Esophagus mucosa (tissue), 1 donor: Measurements from ENCODE around the gene ATP6V0C. TPM values are rescaled to one million over a fixed set of nuclear protein-coding genes. Genes with fewer than 3 reads are reported as not detected.
"Not testable (repeated sequence)": the region's sequence is repeated elsewhere in the genome, so short reads cannot be mapped to it uniquely, and the experiment has no call there.

ENCODE experiments used
- ATAC-seq: fragments of 200-7000 bp; cut with Tn5 transposase; one replicate; pipeline ENCODE4 v1.9.1; 2020
- total RNA-seq: library from RNA; stranded (reverse); gene quantifications from one replicate; pipeline ENCODE4 v1.2.4, GENCODE V29; 2023
- donor health status: DM: yes; HTN: yes; CAD: no.

The ATP6V0C gene
- total RNA-seq, 1 donor from 2014 or later: 205 TPM

DNA sequence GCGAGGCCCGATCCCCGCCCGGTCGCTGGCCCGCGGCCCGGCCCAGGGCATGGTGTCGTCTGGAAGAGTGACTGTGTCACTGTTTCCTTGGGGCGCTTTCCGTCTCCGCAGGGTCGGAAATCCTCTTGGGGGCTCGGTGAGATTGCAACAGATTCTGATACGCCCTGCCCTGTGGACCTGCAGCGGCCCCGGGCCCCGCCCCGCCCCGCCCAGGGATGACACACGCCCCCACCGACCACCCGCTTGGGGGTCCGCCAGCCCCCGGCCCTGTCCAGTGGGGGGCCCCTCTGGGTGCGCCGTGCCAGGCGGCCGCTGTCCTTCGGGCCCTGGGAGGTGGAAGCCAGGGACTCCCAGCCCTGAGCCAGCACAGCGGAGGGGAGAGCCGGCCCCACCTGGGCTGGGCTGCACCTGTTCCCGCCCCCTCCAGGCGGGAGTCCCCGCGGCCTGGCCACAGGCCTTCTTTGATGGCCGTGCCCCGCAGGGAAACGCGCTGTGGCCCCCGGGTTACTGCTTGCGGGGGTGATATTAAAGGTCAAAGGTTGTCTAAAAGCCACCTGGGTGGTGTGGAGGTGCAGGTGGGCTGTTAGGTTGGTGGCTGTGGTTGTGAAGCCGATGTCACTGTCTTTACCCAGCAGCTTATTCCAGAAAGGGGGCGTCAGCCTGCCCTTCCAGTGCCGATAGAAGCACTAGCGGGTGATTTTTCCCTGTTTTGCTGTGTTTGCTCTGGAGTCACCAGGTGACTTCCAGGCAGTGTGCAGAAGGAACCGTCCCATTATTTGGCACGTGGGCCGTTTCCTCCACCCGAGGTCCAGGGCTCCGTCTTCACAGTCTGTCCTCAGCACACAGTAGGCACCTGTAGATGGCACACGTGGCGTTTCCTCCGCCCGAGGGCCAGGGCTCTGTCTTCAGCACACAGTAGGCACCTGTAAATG lies 38.1 kb upstream of the ATP6V0C start:
- no peak for ATAC-seq

DNA sequence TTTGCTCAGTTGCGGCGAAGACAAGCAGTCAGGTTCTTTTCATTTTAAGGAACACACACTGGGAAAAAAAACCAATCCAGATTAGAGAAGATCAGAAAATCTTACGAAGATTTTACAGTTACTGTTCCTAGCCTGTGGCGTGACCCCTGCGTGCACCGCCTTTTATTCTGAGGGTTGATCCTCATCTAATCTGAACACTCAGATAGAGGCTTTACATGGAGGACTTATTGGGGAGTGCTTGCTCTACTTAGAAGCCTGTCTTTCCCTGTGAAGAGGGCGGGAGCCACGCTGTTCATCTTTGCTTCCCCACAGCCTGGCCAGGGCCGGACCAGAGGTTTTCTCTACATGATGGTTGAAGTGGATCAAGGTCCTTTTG lies 37.4 kb upstream of the ATP6V0C start:
- ATAC-seq: no peak

DNA sequence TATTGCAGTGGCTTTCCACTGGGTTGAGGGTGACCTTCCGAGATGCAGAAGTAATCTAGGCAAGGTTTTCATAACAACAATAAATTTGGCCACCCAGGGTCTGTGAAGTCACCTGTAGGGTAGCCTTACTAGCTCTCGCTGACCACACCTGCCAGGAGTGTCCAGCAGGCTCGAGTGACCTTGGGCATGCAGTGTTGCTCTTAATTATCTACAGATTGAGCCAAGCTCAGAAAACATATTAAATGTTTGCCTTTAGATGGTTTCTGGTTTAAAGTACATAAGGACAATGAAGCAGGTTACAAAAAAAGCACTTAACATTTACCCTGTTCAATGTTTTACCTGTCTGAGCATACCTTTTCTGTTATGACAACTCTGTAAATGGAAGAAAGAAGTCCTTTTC lies 37.0 kb upstream of the ATP6V0C start:
- no peak for ATAC-seq

DNA sequence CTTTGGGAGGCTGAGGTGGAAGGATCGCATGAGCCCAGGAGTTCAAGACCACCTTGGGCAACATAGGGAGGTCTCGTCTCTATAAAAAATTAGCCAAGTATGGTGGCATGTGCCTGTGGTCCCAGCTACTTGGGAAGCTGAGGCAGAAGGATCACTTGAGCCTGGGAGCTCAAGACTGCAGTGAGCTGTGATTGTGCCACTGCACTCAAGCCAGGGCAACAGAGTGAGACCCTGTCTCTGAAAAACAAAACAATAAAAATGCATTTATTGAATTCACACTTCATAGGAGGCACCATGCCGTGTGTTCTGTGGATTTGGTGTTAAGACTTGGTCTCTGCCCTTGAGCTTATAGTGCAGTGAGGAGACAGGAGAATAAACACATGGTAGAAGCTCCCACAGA lies 36.4 kb upstream of the ATP6V0C start:
- no peak for ATAC-seq

DNA sequence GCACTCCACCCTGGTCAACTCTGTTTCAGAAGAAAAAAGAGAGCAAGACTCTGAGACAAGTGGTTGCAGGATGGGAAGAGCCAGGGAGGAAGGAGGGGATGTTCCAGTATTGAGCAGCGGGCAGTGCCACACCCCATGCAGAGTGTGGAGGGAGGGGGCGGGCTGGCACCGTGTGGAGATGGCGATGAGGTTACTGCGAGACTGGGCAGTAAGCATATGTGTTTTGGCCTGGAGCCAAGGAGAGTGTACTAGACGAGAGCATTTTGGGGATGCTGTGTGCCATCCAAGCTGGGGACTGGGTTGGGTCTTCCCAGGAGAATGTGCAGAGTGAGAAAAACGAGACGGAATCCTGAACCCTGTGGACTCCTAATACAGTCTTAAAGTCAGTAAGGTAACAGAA lies 35.5 kb upstream of the ATP6V0C start:
- ATAC-seq: no peak

DNA sequence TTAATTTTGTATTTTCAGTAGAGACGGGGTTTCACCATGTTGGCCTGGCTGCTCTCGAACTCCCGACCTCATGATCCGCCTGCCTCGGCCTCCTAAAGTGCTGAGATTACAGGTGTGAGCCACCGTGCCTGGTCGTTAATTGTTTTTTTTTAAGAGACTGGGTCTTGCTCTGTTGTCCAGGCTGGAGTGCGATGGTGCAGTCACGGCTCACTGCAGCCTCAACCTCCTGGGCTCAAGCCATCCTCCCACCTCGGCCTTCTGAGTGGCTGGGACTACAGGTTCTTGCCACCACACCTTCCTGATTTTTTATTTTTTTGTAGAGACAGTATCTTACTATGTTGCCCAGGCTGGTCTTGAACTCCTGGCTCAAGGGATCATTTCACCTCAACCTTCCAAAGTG lies 33.8 kb upstream of the ATP6V0C start:
- ATAC-seq: not testable (repeated sequence)

DNA sequence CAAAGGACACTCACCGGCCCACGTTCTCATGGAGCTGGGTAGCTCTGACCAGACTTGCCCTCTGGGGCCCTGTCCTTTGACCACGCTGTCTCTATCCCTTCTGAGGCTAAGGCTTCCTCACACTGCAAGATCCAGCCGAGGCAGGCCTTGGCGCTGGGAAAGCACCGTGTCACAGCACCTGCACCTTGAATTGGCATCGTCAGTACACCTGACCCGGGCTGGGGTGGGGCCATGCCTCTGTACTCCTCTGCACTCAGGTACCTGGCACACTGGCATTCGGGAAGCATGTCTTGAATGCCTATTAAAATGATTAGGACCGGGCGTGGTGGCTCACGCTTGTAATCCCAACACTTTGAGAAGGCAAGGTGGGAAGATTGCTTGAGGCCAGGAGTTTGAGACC lies 32.8 kb upstream of the ATP6V0C start:
- ATAC-seq: peak; percentile 84

DNA sequence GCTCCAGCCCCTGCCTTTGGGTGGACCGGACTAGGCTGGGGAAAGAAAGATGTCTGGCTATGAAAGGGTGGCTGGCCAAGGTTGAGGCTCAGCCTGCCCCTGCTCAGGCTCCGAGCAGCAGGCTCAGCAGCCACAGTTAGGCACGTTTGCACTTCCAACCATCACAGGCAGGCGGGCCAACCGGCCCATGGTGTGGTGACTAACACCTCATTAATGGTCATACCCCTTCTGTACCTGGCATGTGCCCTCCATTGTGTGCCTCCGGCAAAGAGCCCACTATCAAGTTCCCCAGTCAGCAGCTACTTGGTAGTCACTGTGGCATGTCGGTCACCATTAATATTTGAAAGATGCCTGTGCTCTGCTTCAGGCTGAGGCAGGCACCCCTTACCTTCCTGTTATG lies 32.1 kb upstream of the ATP6V0C start:
- ATAC-seq: no peak

DNA sequence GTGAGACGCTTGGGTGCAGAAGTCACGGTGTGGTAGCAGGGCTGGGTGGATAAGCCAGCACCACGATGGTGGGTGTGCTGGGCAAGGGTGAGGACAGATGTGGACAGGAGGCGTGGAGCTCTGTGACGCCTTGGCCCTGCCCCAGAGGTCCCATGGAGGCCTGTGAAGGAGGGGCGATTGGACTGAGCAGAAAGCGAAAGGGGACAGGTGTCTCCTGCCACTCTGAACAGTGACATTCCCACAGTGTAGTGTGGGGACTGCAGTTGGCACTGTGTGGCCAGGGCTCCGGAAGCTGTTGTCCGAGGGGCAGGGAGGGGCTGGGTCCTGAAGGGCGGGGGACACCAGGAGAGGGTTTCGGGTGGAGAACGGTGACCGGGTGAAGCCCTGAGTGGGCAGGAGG lies 31.5 kb upstream of the ATP6V0C start:
- no peak for ATAC-seq

DNA sequence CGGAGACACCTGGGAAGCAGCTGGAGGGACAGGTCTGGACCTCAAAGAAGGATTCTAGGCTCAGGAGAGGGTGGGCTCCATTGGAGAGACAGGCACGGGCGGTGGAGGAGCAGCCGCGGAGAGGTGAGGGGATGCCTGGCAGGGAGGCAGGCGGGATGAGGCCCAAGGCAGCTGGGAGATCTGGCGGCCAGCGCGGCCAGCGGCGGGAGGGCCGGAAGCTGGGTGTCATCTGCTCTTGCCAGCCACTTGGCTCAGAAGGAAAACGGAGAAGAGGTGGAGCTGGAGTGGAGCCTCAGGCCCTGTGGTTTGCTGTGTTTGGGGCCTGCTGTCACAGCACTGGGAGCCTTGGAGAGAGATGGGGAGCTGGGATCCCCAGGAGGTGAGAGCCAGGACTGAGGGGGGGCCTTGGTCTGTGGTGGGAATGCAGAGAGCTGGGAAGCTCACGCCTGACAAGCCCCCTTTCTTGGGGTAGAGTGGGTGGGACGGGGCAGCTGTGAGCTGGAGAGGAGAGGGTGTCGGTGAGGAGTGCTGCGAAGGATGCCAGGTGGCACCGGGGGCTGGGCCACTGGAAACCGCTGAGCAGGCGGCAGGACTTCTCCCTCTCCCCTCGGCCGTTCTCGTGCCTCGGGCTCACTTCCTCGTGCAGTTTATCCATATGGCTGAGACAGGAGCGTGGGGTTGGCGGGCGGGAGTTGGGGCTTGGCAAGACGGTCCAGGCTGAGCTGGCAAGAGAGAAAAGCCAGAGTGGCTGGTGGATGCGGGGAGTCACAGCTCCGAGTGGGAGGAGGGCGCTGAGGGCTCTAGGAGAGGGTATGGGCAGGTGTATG lies 30.8 kb upstream of the ATP6V0C start:
- ATAC-seq: no peak

DNA sequence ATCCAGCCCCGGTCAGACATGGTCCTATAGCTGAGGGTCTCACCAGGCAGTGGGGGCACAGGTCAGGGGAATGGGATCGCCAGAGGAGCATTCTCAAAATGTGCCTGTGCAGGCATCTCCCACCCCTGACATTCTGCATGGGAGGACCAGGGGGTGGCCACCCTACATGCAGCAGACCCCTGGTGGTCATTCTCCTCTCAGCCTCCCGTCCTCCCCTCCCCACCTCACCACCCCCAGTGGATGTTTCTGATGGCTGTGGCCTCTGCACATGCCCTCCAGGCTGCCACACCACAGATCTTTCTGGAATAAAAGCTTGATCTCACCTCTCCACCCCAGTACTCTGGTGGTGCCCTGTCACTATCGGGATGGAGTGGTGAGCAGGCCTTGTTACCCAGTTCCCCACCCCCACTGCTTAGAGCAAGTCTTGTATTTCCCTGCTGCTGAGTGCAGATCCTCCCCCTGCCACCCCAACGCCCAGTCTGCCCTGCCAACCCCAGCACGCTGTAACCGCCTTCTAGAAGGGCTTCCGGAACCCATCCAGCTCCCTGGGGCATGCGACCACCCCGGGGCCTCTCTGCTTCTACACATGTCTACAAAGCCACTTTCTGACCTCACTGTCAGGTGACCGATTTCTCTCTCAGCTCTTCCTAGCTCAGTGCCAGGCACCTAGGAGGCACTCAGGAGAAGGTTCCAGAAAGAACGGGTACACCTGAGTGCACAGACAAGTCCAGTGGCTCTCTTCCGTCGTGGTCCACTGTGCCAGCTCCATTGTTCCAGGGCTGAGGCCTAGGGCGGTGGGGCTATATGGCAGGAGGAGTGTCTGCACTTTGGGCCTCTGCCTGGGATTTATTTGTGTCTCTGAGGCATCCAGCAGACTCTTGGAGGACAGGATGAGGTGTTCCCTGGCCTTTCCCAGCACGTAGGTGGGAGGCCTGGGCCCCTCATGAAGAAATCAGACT lies 29.5 kb upstream of the ATP6V0C start:
- ATAC-seq: no peak

DNA sequence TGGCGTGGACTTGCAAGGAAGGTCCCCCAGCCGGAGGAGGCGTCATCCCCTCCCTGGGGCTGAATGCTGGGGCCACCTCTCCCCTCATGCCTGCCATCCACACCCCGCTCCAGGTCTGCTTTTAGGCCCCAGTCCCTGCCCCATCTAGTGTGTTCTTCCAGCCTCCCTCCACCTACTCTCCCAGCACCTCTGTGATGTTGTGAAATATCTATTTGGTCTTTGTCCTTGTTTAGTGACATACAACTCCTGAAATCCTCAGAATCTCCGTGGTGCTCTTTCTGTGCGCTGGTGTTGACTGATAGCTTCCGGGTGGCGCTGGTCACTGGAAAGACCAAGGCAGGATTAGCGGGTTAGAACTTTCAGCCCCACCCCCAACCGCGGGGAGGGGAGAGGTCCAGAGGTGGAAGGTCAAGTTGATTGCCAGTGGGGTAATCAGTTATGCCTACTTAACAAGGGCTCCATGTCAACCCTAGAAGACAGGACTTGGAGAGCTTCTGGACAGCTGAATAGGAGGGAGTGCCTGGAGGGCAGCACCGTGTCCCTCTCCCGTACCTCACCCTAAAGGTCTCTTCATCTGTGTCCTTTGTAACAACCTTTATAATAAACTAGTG lies 28.7 kb upstream of the ATP6V0C start:
- no peak for ATAC-seq

DNA sequence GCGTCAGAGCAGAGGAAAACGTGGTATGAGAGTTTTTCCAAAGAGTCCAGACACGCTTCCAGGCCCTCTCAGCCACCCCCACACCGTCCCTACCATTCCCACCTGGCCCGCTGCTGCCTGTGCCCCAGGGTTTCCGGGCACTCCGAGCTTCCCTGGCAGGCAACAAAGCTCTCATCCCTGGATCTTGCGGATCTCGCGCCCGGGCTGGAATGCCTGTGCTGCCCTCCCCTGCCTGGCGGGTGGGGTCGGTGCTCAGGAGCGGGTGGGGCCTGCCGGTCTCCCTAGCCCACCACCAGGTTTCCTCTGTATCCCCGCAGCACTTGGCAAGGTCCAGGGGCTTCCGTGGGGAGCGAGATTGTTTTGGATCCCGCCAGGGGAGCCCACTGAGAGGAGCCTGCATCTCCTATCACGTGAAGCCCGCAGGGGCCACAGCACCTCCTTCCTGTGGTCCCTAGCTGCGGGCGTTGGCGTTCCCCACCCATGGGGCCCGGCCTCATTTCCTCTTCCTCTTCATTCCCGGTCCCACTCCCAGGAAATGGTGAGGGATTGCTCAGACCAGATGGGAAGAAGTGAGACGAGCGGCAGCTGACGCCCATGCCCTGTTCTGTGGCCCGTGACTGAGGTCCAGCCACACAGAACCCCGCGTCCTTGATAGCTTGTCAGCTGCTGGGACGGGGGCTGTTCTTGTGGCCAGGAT lies 27.8 kb upstream of the ATP6V0C start:
- no peak for ATAC-seq

DNA sequence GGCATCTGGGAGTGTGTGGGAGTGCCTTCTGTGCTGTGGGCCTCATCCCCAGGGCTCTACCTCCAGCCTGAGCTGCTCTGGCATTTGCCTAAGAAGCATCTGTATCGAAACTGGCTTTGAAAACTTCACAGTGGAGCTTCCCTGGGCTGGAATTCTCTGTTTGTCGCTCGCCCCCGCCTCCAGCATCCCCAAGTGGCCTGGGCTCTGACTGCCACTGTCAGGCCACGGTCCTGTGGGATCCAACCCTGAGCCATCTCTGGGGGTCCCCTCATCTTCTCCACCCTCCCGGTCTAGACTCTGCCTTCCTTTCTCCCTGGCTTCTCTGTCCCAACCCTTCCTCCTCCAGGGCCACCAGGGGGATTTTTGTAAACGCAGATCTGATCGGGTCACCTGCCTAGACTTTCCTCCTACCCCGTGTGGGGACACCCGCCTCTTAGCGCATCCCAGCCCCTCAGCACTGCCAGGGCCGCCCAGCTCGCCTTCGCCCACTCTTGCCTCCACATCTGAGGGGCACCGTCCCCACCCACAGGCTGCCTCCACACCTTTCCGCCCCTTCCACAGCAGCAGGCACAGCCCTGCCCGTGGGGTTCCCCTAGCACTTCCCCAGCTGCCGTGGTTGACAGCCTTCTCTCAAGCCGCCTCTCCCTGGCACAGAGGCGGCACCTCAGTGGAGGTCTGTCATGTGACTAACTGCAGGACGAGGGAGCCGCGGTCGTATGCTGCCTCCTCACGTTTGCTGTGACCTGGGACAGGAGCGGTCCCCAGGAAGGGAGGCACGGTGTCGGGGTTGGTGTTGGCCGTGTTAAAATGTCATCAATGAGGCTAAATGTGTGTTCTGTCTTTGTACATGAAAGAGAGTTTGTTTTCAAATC lies 26.9 kb upstream of the ATP6V0C start:
- ATAC-seq: peak; percentile 75

DNA sequence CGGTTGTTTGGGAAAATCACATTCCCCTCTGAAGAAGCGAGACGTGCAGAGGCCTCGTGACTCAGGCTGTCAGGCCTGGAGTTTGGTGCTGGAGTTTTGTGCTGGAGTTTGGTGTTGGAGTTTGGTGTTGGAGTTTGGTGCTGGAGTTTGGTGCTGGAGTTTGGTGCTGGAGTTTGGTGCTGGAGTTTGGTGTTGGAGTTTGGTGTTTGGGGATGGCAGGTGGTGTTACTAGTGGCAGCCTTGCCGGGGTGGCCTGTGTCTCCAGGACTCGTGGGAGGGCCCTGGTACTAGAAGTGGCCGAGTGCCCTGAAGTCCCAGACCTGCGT lies 26.3 kb upstream of the ATP6V0C start:
- no peak for ATAC-seq

DNA sequence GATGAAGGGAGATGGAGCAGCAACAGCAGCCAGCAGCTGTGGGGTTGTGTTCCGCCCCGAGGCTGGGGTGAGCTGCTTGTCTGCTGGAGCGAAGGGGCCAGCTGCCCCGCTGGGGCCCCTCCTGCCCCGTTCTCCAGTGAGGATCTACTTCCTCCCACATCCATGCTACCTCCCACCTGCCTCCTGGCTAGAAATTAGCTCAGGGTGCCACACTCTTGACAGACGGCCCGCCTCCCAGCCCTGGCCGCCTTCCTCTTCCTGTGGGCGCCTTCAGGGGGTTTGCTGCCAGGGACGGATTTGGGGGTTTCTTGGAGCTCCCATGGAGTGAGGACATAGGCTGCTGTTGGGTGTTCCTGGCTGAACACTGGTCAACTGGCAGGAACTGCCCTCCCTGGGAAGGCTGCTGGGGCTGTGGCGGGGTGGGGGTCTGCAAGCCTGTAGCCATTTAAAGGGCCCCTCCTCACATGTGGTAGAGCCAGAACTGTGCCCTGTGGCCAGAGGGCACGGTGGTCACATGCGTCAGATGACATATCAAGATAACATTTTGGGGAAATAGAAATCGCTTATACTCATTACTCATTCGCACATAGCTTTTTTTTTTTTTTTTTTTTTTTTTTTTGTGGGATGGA lies 25.7 kb upstream of the ATP6V0C start:
- ATAC-seq: no peak

DNA sequence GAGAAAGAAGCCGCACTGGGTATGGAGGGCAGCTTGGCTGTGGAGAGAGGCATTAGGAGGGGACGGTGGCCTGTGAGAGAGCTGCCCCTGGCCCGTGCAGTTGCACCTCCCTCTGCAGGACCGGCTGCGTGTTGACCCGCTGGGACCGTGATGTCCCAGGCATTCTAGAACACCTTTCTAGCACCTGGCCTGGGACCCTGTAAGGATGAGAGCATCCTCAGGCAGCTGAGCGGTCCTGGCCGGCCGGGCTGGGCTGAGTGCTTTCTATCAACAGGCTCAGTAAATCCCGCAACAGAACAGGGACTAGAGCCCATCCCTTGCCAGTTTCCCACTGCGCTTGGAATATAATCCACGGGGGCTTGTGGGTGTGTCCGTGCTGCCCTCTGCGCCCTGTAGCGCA lies 24.2 kb upstream of the ATP6V0C start:
- no peak for ATAC-seq

DNA sequence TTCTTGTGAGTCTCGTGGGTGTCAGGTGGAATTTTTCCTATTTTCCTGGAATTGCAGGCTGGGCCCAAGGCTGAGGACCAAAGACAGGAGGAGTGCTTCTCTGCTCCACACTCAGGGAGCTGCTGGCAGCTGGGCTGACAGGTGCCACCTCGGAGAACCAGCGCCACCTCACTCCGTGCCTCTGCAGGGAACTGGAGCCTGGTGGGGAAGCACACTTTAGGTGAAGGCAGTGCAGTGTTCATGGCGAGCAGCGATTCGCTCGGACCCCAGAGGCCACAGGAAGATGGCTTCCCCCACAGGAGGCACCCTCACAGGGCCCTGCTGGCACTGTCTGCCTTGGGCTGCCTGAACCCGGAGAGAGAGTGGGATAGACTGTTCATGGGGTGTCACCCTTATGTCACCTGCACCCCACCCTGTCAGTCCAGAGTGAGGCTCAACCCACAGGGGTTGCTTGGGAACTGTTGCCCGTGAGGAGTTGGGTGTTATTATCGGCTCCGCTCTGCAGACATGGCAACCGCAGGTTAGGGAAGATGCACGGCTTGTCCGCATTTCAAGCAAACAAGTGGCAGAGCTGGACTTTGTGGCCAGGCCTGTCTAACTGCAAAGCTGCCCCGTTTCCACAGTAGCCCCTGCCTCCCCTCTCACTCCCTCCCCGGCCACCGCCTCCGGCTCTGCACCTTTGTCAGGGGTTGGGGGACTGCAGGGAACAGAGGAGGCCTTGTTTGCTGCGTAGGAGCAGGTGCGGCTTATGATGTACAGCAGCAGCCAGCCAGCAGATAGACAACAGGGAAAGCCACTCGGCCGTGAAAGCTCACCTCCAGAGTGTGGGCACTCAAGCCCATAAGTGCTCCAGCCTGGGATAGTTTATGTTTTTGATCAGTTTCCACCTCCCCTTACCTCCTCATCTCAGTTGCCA lies 23.3 kb upstream of the ATP6V0C start:
- ATAC-seq: no peak

DNA sequence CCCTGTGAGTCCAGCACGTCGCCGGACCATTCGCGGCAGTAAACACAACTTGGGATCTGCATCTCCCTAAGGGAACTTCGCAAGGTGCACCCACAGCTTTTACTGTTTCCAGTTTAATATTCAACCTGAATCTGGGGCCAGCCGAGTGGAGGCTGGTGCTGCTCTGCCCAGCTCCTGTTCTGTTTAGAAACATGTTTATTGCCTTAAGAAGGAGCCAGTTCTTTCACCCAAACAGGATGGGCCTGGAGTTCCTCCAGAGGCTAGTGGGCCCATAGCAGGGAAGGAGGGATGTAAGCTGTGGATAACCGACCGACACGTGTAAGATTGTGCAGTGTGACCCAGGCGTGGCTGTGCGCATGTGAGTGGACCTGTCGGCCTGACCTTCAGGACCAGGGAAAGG lies 21.5 kb upstream of the ATP6V0C start:
- ATAC-seq: no peak
